Measurements from ENCODE around the gene CNNM4.

The CNNM4 gene

GRCh38 chr2:96729748-96730147 is 31.0 kb upstream of the CNNM4 start:
- no peak for DNase-seq (ENCODE audit: low read depth, low spot score)
- H3K4me3 ChIP-seq (ENCODE audit: low read depth, low read length), result no peak overlapping the region
- in situ Hi-C loops (cut with HindIII; ENCODE audit: low sequenced_read_pairs), result no loop called here
- TF ChIP-seq CTCF (IDR thresholded peaks at IDR 0.05; ENCODE audit: low read depth, low read length), result no peak

GRCh38 chr2:96730212-96730611 is 30.5 kb upstream of the CNNM4 start:
- in situ Hi-C loops (cut with HindIII; ENCODE audit: low sequenced_read_pairs), result no loop called here
- peak; percentile 27 for DNase-seq (ENCODE audit: low read depth, low spot score)
- no peak for TF ChIP-seq CTCF (IDR thresholded peaks at IDR 0.05; ENCODE audit: low read depth, low read length)
- no peak overlapping the region for H3K4me3 ChIP-seq (ENCODE audit: low read depth, low read length)

GRCh38 chr2:96733931-96734330 is 26.8 kb upstream of the CNNM4 start:
- no peak overlapping the region for H3K4me3 ChIP-seq (ENCODE audit: low read depth, low read length)
- no peak for DNase-seq (ENCODE audit: low read depth, low spot score)
- in situ Hi-C loops (cut with HindIII; ENCODE audit: low sequenced_read_pairs), result no loop called here
- TF ChIP-seq CTCF (IDR thresholded peaks at IDR 0.05; ENCODE audit: low read depth, low read length), result no peak

- no peak for DNase-seq (ENCODE audit: low read depth, low spot score)
- no peak overlapping the region for H3K4me3 ChIP-seq (ENCODE audit: low read depth, low read length)
- in situ Hi-C loops (cut with HindIII; ENCODE audit: low sequenced_read_pairs), result no loop called here
- no peak for TF ChIP-seq CTCF (IDR thresholded peaks at IDR 0.05; ENCODE audit: low read depth, low read length)
Observed at GRCh38 chr2:96734880-96735583, 25.7 kb upstream of the CNNM4 start.

GRCh38 chr2:96737251-96737650 is 23.5 kb upstream of the CNNM4 start:
- DNase-seq (ENCODE audit: low read depth, low spot score), result no peak
- TF ChIP-seq CTCF (IDR thresholded peaks at IDR 0.05; ENCODE audit: low read depth, low read length), result no peak
- in situ Hi-C loops (cut with HindIII; ENCODE audit: low sequenced_read_pairs), result no loop called here
- no peak overlapping the region for H3K4me3 ChIP-seq (ENCODE audit: low read depth, low read length)

- DNase-seq (ENCODE audit: low read depth, low spot score), result no peak
- in situ Hi-C loops (cut with HindIII; ENCODE audit: low sequenced_read_pairs), result no loop called here
- no peak overlapping the region for H3K4me3 ChIP-seq (ENCODE audit: low read depth, low read length)
Observed at GRCh38 chr2:96737831-96738230, 22.9 kb upstream of the CNNM4 start.

More at GRCh38 chr2:96737831-96738230, 22.9 kb upstream of the CNNM4 start:
- no peak for TF ChIP-seq CTCF (IDR thresholded peaks at IDR 0.05; ENCODE audit: low read depth, low read length)

Measured in astrocyte of the spinal cord (primary cell).